ENCODE results near the gene MFSD12. TPM values are rescaled to one million over a fixed set of nuclear protein-coding genes. Genes with fewer than 3 reads are reported as not detected.

The MFSD12 gene
- total RNA-seq, 1 donor from 2014 or later: 85.5 TPM

DNA sequence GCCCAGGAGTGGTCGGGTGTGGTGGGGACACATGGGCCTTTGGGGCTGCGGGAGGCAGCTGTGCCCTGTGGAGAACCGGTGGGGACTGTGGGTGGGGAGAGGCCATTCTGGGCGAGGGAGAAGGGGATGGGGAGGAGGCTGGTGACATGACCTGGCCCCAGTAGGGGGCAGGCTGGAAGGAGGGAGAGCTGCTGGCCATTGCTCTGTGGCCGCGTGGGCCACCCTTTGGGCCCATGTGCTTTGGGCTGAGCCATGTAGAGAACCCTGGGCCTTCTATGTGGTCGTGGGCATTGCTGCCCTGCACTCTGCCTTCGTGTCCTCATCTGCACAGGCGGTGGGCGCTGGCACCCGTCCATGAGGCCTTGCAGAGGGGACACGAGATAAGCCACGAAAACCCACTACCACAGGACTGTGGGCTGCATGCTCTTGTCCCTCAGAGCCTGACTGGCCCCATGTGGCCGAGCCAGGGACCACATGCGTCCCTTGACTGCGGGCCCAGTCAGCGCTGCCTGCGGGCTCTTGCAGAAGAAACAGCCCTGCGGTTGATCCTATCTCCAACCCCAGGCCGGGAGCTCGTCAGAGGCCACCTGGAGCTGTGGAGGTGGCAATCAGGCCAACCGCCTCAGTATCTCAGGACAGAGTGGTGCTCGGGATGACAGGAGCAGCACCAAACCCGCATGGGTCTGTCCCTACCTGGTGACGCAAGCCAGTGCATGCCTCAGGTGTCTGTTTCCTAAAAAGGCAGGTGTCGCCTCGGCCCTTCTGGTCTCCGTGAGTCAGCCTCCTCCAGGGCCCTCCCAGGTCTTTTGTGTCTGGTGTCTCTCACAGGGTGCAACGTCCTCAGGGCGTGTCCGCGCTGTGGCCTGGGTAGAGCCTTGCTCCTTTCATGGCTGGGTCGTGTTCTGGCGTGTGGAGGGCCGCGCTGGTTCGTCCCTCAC is 37.0 kb downstream of the MFSD12 start:
- no peaks in the 10 kb centered on the region for H3K27me3 Mint-ChIP-seq (ENCODE audit: unreplicated experiment)
- TF ChIP-seq CTCF (IDR thresholded peaks at IDR 0.05): no peak
- H3K36me3 Mint-ChIP-seq (ENCODE audit: unreplicated experiment): peaks cover 8% of the 10 kb centered on the region
- no peak overlapping the region for H3K27ac Mint-ChIP-seq (ENCODE audit: unreplicated experiment)
- H3K4me1 Mint-ChIP-seq (ENCODE audit: unreplicated experiment): peaks cover 7% of the 10 kb centered on the region
- no peak overlapping the region for H3K4me3 Mint-ChIP-seq (ENCODE audit: unreplicated experiment)
- no peaks in the 10 kb centered on the region for H3K9me3 Mint-ChIP-seq (ENCODE audit: unreplicated experiment)
- no peak for DNase-seq (ENCODE audit: extremely low spot score, unreplicated experiment)

DNA sequence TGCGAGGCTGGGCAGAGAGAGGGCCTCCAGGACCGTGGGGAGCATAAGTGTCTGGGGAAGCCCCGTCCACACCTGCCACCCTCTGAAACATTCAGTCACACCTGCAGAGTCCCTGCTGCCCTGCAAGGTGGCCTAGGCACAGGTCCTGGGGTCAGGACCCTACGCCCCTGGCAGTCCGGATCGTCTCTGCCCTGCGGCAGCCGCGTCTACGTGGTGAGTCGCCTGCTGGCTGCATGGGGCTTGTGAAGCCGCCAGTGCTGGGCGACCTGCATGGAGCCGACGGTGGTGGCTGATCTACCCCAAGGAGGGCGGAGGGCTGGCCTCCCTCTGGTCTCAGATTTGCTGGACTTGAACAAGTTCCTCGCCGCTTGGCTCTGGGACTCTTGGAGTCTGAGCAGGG is 38.3 kb downstream of the MFSD12 start:
- no peak for DNase-seq (ENCODE audit: extremely low spot score, unreplicated experiment)
- peaks cover 16% of the 10 kb centered on the region for H3K4me1 Mint-ChIP-seq (ENCODE audit: unreplicated experiment)
- H3K36me3 Mint-ChIP-seq (ENCODE audit: unreplicated experiment): peaks cover 6% of the 10 kb centered on the region
- H3K27ac Mint-ChIP-seq (ENCODE audit: unreplicated experiment): no peak overlapping the region
- no peak for TF ChIP-seq CTCF (IDR thresholded peaks at IDR 0.05)
- H3K27me3 Mint-ChIP-seq (ENCODE audit: unreplicated experiment): no peaks in the 10 kb centered on the region
- H3K4me3 Mint-ChIP-seq (ENCODE audit: unreplicated experiment): no peak overlapping the region
- H3K9me3 Mint-ChIP-seq (ENCODE audit: unreplicated experiment): no peaks in the 10 kb centered on the region

DNA sequence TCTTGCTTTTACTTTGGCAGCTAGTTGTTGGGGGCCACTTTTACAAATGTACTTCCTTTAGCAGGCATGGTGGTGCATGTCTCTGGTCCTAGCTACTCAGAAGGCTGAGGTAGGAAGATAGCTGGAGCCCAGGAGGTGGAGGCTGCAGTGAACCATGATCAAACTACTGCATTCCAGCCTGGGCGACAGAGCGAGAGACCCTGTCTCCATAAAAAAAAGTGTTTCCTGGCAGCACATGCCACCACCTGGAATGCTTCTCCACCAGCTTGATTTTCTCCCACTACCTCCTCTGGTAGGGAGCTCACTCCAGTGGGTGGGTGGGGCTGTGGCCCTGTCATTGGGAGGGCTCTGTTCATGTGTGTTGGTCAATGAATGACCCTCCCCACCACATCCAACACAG is 38.7 kb downstream of the MFSD12 start:
- TF ChIP-seq CTCF (IDR thresholded peaks at IDR 0.05): no peak
- Mint-ChIP-seq H3K4me1 (ENCODE audit: unreplicated experiment) (peaks cover 21% of the 10 kb centered on the region), H3K36me3 (ENCODE audit: unreplicated experiment) (peaks cover 2% of the 10 kb centered on the region), H3K9me3 (ENCODE audit: unreplicated experiment) (no peaks in the 10 kb centered on the region), H3K27me3 (ENCODE audit: unreplicated experiment) (no peaks in the 10 kb centered on the region), H3K27ac (ENCODE audit: unreplicated experiment) (no peak overlapping the region), H3K4me3 (ENCODE audit: unreplicated experiment) (no peak overlapping the region)
- no peak for DNase-seq (ENCODE audit: extremely low spot score, unreplicated experiment)

DNA sequence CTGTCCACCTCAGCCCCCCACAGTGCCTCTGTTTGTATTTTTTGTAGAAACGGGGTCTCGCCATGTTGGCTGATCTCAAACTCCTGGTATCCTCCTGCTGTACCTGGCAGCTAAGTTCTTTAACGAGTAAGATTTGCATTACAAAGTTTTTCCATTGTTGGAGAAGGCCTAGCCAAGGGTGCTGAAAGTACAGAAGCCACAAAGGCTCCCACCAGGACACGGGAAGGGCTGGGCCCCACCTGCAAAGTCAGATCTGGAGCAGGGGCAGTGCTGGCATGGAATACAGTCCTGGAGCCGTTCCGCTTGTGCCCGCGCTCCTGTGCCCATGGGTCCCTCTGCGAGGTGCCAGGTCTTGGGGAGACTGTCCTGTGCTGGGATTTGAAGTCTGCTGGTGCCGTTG is 39.1 kb downstream of the MFSD12 start:
- no peak for DNase-seq (ENCODE audit: extremely low spot score, unreplicated experiment)
- Mint-ChIP-seq H3K36me3 (ENCODE audit: unreplicated experiment) (peaks cover 2% of the 10 kb centered on the region), H3K27ac (ENCODE audit: unreplicated experiment) (no peak overlapping the region), H3K27me3 (ENCODE audit: unreplicated experiment) (no peaks in the 10 kb centered on the region), H3K9me3 (ENCODE audit: unreplicated experiment) (no peaks in the 10 kb centered on the region), H3K4me3 (ENCODE audit: unreplicated experiment) (no peak overlapping the region), H3K4me1 (ENCODE audit: unreplicated experiment) (peaks cover 23% of the 10 kb centered on the region)
- no peak for TF ChIP-seq CTCF (IDR thresholded peaks at IDR 0.05)

- peaks cover 25% of the 10 kb centered on the region for H3K4me1 Mint-ChIP-seq (ENCODE audit: unreplicated experiment)
- DNase-seq (ENCODE audit: extremely low spot score, unreplicated experiment): no peak
- no peak overlapping the region for H3K27ac Mint-ChIP-seq (ENCODE audit: unreplicated experiment)
- TF ChIP-seq CTCF (IDR thresholded peaks at IDR 0.05): no peak
- no peak overlapping the region for H3K4me3 Mint-ChIP-seq (ENCODE audit: unreplicated experiment)
- no peaks in the 10 kb centered on the region for H3K27me3 Mint-ChIP-seq (ENCODE audit: unreplicated experiment)
- no peaks in the 10 kb centered on the region for H3K9me3 Mint-ChIP-seq (ENCODE audit: unreplicated experiment)
- H3K36me3 Mint-ChIP-seq (ENCODE audit: unreplicated experiment): peaks cover 2% of the 10 kb centered on the region
Measured at GRCh38 chr19:3517638-3518037, 39.7 kb downstream of the MFSD12 start.
